Stimulated activated CD4-positive, alpha-beta T cell treated with anti-CD3 and anti-CD28 coated beads, TNF-alpha, amount 100 ng/mL, for 48 hours (primary cell): ENCODE data around the gene HNMT.
"Not testable (repeated sequence)": the region's sequence is repeated elsewhere in the genome, so short reads cannot be mapped to it uniquely, and the experiment has no call there.

ENCODE experiments used
- DNase-seq, 3 donors: peaks; one replicate each; pipeline ENCODE4 v3.0.0-alpha.2; 2020; ENCODE audit warnings: low read depth in 3 of 3

HNMT gene

DNA sequence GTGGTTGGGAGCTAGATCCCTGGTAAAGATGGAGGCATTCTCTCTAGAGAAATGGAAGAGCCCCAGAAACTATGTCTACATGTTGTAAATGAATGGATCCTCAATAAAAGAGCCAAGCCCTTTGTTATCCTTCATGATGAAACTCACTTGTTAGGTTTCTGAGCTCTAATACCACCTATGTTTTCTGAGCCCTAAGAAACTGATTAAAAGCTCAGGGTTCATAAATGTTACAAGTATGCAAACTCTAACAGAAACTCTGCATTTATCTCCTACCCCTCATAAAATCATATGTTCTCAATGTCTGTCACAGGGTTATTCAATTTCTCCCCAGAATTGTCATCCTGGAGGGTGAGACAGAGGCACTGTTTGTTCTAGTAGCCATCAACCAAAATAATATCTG is 18.0 kb upstream of the HNMT start:
- no peak for DNase-seq

DNA sequence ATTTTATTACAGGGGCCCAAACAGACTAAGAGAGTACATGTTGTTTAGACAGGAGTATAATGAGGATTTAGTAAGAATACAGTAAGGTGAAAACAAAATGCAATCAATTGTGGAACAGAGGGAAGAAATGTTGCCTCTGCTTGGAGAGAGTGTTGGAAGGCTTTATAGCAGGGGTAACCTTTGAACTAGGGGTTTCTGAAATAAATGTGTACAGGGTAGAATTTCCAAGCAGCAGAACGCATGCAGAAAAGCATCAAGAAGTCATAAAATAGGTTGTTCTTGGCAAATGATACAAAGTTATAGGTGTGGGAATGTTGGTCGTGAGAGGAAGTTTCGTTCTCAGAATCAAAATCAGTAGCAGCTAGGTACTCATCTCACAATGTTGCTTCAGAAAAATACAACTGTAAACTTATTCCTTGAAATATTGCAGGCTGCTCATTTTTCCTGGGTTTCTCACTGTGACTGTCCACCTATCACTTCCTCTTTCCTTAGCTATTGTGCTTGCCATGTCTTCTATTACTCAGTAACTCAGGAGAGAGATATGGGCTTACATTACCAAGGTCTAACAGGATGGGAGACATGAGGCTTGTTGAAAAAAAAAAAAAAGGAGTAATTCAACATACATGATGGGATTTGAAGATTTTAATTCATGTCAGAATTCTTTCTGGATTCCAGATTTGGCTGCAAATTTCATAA is 17.1 kb upstream of the HNMT start:
- no peak for DNase-seq

GRCh38 chr2:137947728-137948336 is 16.4 kb upstream of the HNMT start:
- peak in 2 of 3 donors; percentile 4 for DNase-seq

GRCh38 chr2:137948894-137949293 is 15.4 kb upstream of the HNMT start:
- DNase-seq, result no peak

- no peak for DNase-seq
Measured at GRCh38 chr2:137950238-137950637, 14.0 kb upstream of the HNMT start.

DNA sequence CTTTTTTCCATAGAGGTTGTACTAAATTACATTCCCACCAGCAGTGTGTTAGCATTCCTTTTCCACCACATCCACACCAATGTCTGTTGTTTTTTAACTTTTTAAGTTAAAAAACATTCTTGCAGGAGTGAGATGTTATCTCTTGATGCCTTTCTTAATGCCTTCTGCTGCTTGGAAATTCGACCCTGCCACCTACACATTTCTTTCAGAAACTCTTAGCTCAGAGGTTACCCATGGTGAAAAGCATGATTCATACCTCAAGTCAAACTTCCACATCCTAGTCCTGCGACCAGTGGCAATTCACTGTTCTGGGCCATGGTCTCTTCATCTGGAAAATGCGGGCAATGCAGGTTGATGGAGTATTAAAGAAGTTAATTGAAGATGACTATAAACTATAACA is 12.7 kb upstream of the HNMT start:
- DNase-seq, result no peak

DNA sequence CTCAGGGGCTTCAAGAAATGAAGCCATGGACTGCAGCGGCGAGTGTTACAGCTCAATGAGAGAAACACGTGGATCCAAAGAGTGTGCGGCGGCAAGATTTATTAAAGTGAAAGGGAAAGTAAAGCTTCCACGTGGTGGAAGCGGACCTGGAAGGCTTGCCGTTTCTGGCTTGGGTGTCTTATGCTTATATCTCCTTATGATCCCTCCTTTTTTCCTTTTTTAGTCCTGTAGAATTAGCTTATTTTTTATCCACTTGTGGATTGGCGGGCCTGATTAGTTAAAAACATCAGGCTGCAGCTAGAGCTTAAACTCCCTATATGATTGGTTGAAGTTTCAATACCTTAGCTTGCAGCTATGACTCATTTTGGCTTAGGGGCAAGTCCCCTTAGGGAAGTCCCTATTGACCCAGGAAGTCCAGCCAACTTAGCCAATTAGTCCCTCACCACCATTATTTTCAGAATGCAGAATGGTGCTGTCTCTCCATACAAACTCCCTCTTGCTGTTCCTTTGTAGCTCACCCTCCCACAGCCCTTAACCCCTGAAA is 11.6 kb upstream of the HNMT start:
- no peak for DNase-seq

DNA sequence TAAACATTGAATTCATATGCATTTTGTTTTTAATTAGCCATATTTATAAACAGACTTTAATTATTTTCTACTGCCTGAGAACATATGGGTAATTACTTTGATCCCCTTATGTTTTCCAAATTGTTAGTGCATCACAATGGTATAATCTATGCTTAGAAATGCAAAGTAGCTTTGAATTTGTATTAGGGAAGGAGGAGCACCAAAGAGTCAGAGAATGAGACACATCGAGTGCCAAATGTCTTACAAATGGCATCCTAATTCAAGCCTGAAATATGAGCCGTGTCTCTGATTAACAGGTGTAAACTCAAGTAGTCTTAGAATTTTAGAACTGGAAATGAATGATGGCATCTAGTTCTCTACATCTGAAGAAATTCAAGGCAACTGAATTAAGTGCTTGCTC is 8.7 kb upstream of the HNMT start:
- DNase-seq, result no peak

- DNase-seq, result no peak
Measured at GRCh38 chr2:137957033-137957432, 7.2 kb upstream of the HNMT start.

DNA sequence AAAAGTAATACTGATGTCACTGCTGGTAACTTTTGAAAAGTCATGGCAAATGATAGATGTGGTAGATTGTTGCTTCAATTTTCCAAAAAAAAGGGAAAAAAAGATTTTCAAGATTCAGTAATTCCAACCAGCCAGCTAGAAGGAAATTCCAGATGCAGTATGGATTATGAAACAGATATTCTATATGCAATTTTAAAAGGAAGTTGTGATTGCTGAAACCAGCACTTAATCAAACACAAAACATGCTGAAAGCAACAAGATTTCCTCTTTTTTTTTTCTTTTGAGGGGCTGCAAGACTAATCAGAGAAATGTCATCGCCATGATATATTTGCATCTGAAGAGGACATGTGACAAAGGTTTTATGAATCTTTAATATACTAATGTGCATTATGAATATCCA is 5.1 kb upstream of the HNMT start:
- no peak for DNase-seq

- no peak for DNase-seq
Measured at GRCh38 chr2:137960223-137960622, 4.0 kb upstream of the HNMT start.

DNA sequence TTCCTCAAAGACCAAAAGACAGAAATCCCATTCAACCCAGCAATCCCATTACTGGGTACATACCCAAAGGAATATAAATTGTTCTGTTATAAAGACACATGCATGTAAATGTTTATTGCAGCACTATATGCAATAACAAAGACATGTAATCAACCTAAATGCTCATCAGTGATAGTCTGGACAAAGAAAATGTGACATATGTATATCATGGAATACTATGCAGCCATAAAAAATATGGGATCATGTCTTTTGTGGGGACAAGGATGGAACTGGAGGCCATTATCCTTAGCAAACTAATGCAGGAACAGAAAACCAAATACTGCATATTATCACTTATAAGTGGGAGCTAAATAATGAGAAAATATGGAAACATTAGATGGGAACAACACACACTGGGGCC is 2.7 kb upstream of the HNMT start:
- DNase-seq, result no peak

DNA sequence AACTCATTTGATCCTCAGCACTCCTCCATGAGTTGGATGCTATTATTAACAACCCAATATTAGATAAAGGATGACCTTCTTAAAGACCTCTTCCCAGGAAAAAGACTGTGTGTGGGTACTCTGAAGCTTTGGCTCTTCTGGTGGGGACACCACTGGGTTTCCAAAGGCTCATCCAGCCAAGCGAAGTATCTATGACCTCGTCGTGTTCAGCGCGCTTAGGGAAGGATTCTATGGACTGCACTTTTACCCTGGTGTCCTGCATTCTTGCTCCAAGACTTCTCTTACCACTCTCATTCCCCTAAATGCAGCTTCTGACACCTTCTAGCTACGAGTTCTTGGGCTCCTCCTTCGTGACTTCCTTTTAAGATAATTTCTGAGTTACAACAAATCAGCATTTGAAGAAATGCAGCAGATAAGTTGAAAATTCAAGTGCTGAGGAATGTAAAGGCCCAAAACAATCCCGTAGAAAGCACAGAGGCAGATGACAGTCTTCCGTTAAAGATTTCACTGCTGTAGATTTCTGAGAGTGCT is 673 bp upstream of the HNMT start:
- no peak for DNase-seq

- no peak for DNase-seq
Measured at GRCh38 chr2:137964859-137965459, 686 bp downstream of the HNMT start.

DNA sequence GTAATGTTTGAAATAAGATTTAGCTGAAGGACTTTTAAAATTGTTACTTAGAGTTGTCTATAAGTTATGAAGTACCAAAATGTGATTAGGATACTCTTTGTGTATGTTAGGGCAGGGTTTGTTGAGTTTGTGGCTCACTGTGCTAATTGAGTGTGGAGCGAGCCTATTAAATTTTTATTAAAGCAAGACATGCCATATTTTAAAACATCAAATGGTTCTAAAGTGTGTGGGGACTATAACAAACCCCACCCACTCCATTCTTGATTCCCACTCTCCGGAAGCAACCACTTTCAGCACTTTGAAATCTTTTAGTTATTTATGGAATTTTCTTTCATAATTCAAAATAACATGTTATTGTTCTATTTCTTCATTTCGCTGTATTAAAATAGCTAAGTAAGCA is 1.8 kb downstream of the HNMT start:
- no peak for DNase-seq

DNA sequence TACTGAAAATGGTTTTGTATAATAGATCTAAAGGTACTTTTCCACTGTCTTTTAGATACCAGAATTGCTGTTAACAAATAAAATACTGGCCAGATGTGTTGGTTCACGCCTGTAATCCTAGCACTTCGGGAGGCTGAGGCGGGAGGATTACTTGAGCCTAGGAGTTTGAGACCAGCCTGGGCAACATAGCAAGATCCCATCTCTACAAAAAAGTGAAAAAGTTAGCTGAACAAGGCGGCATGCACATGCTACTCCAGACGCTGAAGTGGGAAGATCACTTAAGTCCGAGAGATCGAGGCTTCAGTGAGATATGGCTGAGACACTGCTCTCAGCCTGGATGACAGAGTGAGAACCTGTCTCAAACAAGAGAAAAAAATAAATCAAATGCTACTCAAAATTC is 2.8 kb downstream of the HNMT start:
- no peak for DNase-seq

DNA sequence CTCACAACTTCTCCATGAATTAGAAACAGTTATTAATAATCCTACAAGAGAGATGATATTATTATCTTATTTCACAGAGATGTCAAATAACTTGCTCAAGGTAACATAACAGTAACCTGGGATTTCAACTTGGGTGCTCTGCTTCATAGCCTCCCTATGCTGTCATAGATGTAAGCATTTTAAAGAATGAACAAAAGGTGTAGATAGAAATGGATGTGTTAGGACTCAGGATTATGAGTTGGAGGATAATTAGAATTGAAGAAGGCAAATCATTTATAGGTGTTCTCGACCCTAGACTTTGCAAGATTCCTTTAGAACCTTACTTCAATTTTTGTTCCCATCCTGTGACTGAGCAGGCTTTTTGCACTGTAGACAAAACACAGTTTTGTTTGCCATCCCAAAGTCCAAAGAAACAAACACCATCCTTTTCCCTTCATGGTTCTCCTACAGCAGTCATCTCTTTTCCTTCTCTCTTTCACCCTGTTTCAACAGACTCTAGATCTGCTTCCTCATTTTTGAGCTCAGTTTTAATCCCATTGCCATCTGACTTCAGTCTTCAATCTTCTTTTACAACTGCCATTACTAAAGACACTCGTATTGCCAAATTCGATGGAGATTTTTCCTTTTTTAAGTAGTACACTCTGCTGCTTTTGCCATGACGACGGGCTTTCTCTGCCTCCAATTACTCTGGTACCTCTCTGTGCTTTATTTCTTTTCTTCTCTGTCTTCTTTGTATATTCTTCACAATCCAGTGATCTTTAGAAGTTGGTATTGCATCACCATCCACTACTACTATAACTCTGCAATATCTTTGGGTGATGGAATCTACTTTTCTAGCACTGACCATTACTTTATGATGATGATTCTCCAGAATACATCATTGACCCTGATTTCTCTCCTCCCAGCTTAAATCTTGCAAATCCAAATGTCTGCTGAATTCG is 4.5 kb downstream of the HNMT start:
- DNase-seq, result no peak

- DNase-seq, result no peak
Measured at GRCh38 chr2:137969418-137969765, 5.1 kb downstream of the HNMT start.

DNA sequence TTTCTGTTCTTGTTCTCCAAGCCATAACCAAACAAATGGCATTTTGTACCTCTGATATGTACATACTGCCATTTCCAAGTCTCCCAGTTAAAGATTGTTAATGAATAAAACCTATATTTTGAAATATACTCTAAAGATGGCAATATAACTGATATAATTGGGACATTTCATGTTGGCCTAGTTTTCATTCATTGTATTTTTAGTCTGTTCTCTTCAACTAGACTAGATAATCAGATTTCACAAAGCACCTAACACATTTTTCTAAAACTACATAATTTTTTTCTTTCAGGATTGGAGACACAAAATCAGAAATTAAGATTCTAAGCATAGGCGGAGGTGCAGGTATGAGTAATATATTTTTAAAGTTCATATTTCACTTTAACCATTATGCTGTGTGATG is 5.6 kb downstream of the HNMT start:
- DNase-seq, result no peak

DNA sequence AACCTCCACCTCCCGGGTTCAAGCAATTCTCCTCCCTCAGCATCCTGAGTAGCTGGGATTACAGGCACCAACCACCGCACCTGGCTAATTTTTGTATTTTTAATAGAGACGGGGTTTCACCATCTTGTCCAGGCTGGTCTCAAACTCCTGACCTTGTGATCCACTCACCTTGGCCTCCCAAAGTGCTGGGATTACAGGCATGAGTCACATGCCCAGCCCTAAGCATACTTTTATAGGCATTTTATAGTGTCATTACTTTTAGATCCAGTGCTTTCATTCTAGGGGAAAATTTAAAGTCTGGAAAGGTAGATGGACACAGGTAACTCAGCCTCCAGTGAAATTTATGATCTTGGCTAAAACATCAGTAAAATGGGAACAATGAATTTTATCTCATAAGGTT is 7.0 kb downstream of the HNMT start:
- not testable (repeated sequence) for DNase-seq

DNA sequence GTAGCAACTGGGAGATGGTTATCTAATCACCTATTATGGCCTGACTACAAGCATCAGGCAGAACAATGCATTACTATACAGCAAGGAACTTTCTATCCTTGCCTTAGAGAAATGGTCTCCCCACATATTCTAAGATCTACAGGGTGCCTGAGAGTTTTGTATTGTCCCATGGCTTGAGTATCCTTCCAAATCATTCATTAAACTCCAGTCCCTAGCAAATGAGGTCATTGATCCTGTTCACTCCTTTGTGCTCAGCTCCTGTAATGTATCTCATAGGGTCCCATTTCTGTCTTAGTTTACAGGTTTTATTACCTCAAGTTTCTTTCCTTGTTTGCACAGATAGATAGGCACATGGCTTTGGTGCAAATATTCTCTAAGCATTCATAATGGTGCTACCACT is 9.0 kb downstream of the HNMT start:
- no peak for DNase-seq
